HUES6 (cell line): ENCODE measurements around the gene STK26.

Experiments
- H3K27ac ChIP-seq: 2 replicates; pipeline ENCODE4 v1.7.0; 2013; ENCODE audit warnings: low read depth, mild to moderate bottlenecking, low read length, inconsistent platforms
- H3K27me3 ChIP-seq: 2 replicates; pipeline ENCODE4 v1.6.1; 2013; ENCODE audit warnings: low read length; ENCODE audit not compliant: control insufficient read depth, insufficient read depth
- H3K36me3 ChIP-seq: 2 replicates; pipeline ENCODE4 v1.6.1; 2013; ENCODE audit warnings: low read length; ENCODE audit not compliant: control insufficient read depth, insufficient read depth
- H3K4me1 ChIP-seq: 2 replicates; pipeline ENCODE4 v1.6.1; 2013; ENCODE audit warnings: low read length; ENCODE audit not compliant: control insufficient read depth, insufficient read depth
- H3K4me3 ChIP-seq: 2 replicates; pipeline ENCODE4 v1.5.1; 2013; ENCODE audit warnings: low read depth, low read length
- H3K9ac ChIP-seq: one replicate; pipeline ENCODE4 v1.6.1; 2013; ENCODE audit warnings: mild to moderate bottlenecking, low read length
- H3K9me3 ChIP-seq: 2 replicates; pipeline ENCODE4 v1.6.1; 2013; ENCODE audit warnings: low read depth, low read length; ENCODE audit not compliant: control insufficient read depth, insufficient read depth

Gene STK26

DNA sequence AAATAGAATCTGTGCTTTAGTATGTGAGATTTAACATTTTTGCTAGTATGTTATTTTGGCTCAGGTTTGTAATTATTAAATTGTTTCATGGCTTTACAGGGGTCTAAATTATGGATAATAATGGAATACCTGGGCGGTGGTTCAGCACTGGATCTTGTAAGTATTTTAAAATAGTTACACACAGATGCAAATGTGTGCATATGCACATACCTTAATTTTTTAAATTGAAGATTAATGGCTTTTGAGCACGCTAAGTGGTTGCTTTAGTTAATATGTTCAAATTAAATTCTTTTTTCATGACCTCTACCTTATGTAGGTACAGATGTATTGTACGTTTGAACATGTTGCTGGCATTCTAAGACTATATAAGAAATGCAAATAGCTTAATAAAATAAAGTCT lies 40.2 kb downstream of the STK26 start:
- Histone ChIP-seq H3K36me3 (peaks cover 52% of the 10 kb centered on the region), H3K4me1 (no peaks in the 10 kb centered on the region), H3K27me3 (peaks cover 2% of the 10 kb centered on the region; the same call in 1 of the 2 replicates), H3K27ac (no peak overlapping the region), H3K9ac (no peak overlapping the region), H3K9me3 (no peaks in the 10 kb centered on the region), H3K4me3 (no peak overlapping the region)

DNA sequence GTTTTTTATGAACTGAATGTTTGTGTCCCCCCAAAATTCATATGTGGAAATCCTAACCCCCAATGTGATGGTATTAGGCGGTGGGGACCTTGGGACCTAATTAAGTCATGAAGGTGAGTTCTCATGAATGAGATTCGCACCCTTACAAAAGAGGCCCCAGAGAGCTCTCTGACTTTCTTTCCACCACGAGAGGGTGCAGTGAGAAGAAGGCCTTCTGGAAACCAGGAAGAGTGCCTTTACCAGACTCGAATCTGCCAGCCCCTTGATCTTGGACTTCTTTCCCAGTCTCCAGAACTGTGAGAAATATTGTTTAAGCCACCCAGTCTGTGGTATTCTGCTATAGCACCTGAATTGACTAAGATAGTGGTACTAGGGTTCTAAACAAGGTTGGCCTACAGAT lies 40.8 kb downstream of the STK26 start:
- H3K27ac ChIP-seq: no peak overlapping the region
- peaks cover 57% of the 10 kb centered on the region for H3K36me3 ChIP-seq
- H3K4me1 ChIP-seq: no peaks in the 10 kb centered on the region
- no peak overlapping the region for H3K4me3 ChIP-seq
- H3K27me3 ChIP-seq: peaks cover 2% of the 10 kb centered on the region; the same call in 1 of the 2 replicates
- H3K9ac ChIP-seq: no peak overlapping the region
- no peaks in the 10 kb centered on the region for H3K9me3 ChIP-seq

DNA sequence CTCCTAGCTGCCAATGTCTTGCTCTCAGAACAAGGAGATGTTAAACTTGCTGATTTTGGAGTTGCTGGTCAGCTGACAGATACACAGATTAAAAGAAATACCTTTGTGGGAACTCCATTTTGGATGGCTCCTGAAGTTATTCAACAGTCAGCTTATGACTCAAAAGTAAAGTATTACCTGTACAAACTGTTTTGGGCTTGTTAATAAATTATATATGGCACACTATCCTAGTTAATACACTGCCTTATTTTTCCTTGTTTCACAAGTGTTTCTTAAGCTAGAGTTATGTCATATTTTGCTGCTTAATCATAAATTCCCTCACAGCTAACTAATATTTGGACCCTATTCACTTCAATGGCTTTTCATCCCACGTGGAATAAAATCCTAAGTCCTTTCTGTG lies 45.3 kb downstream of the STK26 start:
- Histone ChIP-seq H3K9me3 (no peaks in the 10 kb centered on the region), H3K27ac (no peak overlapping the region), H3K4me1 (no peaks in the 10 kb centered on the region), H3K9ac (no peak overlapping the region), H3K27me3 (no peaks in the 10 kb centered on the region; the same call in 1 of the 2 replicates), H3K4me3 (no peak overlapping the region), H3K36me3 (peaks cover 73% of the 10 kb centered on the region)

DNA sequence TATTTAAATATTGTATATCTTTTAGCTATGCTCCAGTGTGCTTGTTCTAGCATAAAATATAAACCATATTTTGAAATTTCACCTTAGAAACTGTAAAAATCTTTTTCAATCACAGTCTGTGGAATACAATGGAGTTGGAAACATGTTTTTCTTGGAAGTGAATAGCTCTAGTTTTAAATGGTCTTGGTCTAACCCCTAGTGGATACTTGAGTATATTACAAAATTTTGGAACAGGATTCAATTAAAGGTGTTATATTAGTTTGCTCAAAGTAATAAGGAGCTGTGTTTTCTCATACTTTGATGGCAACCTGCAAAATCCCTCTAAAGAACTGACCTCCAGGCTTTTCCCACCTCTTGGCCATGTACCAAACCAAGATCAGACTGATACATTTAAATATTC lies 48.2 kb downstream of the STK26 start:
- Histone ChIP-seq H3K4me3 (no peak overlapping the region), H3K27me3 (no peaks in the 10 kb centered on the region; the same call in 1 of the 2 replicates), H3K9me3 (no peaks in the 10 kb centered on the region), H3K27ac (no peak overlapping the region), H3K36me3 (peaks cover 72% of the 10 kb centered on the region), H3K4me1 (no peaks in the 10 kb centered on the region), H3K9ac (no peak overlapping the region)

DNA sequence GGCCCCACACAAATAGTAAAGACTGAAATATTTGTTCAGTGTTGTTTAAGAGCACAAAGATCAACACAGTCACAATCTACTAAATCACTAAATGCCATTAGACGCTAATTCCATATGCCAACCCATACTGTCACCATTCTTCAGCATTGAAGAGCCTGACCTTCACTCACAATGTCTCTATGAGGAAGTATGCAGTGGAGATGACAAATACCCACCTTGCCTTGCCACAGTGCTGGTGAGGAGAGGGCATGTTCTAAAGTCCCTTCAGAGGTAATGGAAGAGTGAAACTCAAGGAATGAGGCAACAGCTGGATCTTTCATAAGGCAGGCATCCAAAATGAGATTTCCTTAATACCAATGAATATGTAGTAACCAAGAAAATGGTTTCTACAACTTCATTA lies 54.3 kb downstream of the STK26 start:
- no peaks in the 10 kb centered on the region for H3K4me1 ChIP-seq
- peaks cover 7% of the 10 kb centered on the region; the same call in 1 of the 2 replicates for H3K27me3 ChIP-seq
- H3K9ac ChIP-seq: no peak overlapping the region
- no peaks in the 10 kb centered on the region for H3K9me3 ChIP-seq
- H3K4me3 ChIP-seq: no peak overlapping the region
- peaks cover 25% of the 10 kb centered on the region for H3K36me3 ChIP-seq
- H3K27ac ChIP-seq: no peak overlapping the region

DNA sequence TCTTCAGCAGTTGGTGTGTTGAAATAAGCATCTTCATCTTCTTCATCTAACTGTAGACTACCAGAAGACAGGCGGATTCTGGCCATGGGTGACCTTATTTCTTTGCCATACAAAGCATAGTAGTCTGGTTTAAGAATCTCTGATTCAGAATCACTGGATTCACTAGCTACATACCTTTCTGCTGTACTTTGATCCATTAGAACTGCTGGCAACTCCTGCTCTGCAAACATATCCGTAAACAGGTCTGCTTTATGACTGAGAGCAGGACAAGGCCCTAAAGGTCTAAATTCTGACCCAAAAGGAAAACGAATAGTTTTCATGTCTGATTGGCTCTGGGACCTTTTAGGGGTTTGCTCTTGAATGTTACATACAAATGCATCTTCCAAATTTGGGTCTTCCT lies 54.8 kb downstream of the STK26 start:
- Histone ChIP-seq H3K27me3 (peaks cover 7% of the 10 kb centered on the region; the same call in 1 of the 2 replicates), H3K9me3 (no peaks in the 10 kb centered on the region)

DNA sequence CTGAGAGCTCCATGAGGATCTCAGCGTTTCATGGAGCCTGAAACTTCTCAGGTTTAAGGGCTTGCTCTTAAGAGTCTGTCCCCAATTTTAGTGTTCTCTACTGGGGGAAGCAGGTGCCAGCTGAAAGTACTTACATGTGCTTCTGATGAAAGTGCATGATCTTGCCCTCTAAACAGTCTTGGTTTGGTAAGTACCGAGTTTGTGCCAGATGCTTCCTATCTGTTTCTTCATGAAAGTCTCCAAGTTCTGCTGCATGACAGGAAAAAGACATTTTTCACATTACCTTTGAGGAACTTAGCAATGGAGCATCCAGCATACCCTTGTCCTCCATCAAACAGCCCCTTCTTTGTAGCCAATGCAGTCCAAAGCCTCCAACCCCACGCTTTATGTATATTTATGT lies 62.7 kb downstream of the STK26 start:
- Histone ChIP-seq H3K27me3 (peaks cover 28% of the 10 kb centered on the region; the same call in 1 of the 2 replicates), H3K9ac (no peak overlapping the region), H3K27ac (no peak overlapping the region), H3K4me3 (no peak overlapping the region), H3K36me3 (no peaks in the 10 kb centered on the region), H3K4me1 (no peaks in the 10 kb centered on the region), H3K9me3 (no peaks in the 10 kb centered on the region)

More for the DNA sequence above, 54.8 kb downstream of the STK26 start:
- Histone ChIP-seq H3K9ac (no peak overlapping the region), H3K27ac (no peak overlapping the region), H3K4me1 (no peaks in the 10 kb centered on the region), H3K36me3 (peaks cover 20% of the 10 kb centered on the region), H3K4me3 (no peak overlapping the region)

DNA sequence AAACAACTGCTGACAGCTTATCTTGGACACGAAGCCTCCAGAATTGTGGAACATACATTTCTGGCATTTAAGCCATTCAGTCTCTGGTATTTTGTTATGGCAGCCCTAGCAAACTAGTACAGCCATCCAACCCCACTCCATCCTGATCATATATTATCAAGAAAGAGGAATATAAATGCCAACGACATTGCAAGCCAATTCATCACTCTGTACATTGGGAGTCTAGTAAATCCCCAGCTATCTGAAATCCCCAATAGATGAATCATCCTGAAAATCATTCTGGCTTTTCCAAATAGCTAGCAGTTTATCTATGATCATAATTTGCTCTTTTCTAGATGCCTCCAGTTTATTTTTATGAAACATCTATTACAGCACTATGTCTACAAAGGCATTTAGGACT lies 63.6 kb downstream of the STK26 start:
- Histone ChIP-seq H3K9ac (no peak overlapping the region), H3K27ac (no peak overlapping the region), H3K4me3 (no peak overlapping the region), H3K27me3 (peaks cover 26% of the 10 kb centered on the region; the same call in 1 of the 2 replicates), H3K36me3 (no peaks in the 10 kb centered on the region), H3K9me3 (no peaks in the 10 kb centered on the region), H3K4me1 (no peaks in the 10 kb centered on the region)

DNA sequence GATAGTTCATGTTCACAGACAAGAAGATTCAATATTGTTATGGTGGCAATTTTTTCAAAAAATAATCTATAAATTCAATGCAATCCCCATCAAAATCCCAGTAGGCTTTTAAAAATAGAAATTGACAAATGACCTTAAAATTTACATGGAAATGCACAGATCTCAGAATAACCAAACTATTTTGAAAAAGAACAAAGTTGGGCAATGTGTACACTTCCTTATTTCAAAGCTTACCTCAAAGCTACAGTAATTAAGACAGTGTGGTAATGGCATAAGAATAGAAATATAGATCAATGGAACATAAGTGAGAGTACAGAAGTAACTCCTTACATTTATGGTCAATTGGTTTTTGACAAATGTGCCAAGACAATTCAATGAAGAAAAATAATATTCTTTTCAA lies 65.8 kb downstream of the STK26 start:
- Histone ChIP-seq H3K36me3 (no peaks in the 10 kb centered on the region), H3K4me3 (no peak overlapping the region), H3K27ac (no peak overlapping the region), H3K27me3 (peaks cover 22% of the 10 kb centered on the region; the same call in 1 of the 2 replicates), H3K9me3 (no peaks in the 10 kb centered on the region), H3K9ac (no peak overlapping the region), H3K4me1 (no peaks in the 10 kb centered on the region; the same call in 1 of the 2 replicates)

DNA sequence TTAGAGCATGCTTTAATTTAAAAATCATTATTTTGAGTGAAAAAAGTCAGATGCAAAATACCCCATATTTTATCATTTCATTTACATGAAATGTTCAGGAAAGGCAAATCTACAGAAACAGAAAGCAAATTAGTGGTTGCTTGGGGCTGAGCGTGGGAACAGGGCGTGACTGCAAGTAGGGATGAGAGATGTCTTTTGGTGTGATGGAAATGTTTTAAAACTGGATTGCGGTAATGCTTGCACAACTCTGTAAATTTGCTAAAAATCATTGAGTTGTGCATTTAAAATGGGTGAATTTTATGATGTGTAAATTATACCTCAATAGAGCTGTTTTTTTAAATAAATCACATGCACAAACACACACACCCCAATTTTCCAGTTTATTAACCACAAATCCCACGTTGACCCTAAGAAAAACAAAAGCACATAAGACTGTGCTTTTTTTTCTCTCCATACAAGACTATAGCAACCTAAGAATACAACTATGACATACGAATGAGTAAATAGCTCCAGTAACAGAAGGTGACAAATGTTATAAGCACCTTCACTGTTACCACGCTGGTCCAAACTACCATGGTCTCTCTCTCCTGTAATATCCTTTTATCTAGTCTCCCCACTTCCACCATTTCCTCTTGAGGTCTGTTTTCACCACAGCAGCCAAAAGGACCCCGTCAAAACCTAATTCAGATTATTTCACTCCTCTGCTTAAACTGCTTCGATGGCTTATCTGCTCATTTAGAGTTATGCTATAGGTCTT lies 67.5 kb downstream of the STK26 start:
- peaks cover 15% of the 10 kb centered on the region; the same call in 1 of the 2 replicates for H3K27me3 ChIP-seq
- H3K9me3 ChIP-seq: no peaks in the 10 kb centered on the region
- no peaks in the 10 kb centered on the region; the same call in 1 of the 2 replicates for H3K4me1 ChIP-seq
- no peak overlapping the region for H3K27ac ChIP-seq
- no peak overlapping the region for H3K4me3 ChIP-seq
- H3K9ac ChIP-seq: no peak overlapping the region
- H3K36me3 ChIP-seq: no peaks in the 10 kb centered on the region

DNA sequence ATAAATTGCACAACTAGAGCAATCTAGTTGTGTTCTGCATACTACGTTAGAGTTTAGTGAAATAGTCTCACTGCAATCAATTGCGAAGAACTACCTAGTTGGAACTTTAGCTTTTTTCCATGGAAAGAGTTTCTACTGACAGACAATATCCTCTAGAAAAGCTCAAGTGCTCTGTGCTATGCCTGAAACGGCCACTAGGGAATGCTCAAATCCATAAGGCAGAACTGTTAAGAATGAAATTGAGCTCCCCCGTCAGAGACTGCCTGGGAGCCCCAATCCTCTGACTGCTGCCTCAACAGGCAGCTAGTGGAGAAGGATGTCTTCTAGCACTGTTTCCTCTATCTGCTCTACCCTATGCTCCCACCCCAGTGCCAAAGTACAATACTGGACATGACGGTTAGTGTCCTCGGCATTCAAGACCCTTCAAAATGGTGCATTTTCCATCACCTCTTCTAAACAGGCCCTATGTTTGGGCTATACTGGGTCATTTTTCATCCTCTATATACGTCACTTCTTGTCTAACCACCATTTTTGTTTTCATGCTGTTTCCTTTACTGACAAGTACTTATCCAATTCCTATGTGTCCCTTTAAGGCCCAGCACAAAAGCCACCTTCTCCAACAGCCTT lies 69.5 kb downstream of the STK26 start:
- H3K36me3 ChIP-seq: no peaks in the 10 kb centered on the region
- no peak overlapping the region for H3K9ac ChIP-seq
- H3K4me1 ChIP-seq: no peaks in the 10 kb centered on the region; the same call in 1 of the 2 replicates
- H3K27ac ChIP-seq: no peak overlapping the region
- H3K4me3 ChIP-seq: no peak overlapping the region
- H3K27me3 ChIP-seq: peaks cover 19% of the 10 kb centered on the region; the same call in 1 of the 2 replicates
- no peaks in the 10 kb centered on the region for H3K9me3 ChIP-seq
